GM19467 (cell line): ENCODE data around the gene DPP10.

Experiments
- ATAC-seq: cut with Tn5 transposase; IDR thresholded peaks from one replicate; pipeline ENCODE4 v1.9.1; 2021; ENCODE audit warnings: mild to moderate bottlenecking, moderate library complexity; ENCODE audit not compliant: unreplicated experiment

DPP10 gene

GRCh38 chr2:114580691-114581090, 138.2 kb downstream of the DPP10 start:
- no peak for ATAC-seq

- no peak for ATAC-seq
These were observed 155.9 kb downstream of the DPP10 start for GRCh38 chr2:114598329-114598728.

GRCh38 chr2:114609203-114609602, 166.8 kb downstream of the DPP10 start:
- ATAC-seq: no peak

- ATAC-seq: no peak
These were observed 167.4 kb downstream of the DPP10 start for GRCh38 chr2:114609801-114610200.

GRCh38 chr2:114610677-114611076, 168.2 kb downstream of the DPP10 start:
- ATAC-seq: no peak

- no peak for ATAC-seq
These were observed 172.2 kb downstream of the DPP10 start for GRCh38 chr2:114614592-114614991.

- ATAC-seq: no peak
These were observed 186.0 kb downstream of the DPP10 start for GRCh38 chr2:114628481-114628880.

GRCh38 chr2:114631146-114631545, 188.7 kb downstream of the DPP10 start:
- ATAC-seq: no peak

- no peak for ATAC-seq
These were observed 199.8 kb downstream of the DPP10 start for GRCh38 chr2:114642166-114642770.

- no peak for ATAC-seq
These were observed 200.6 kb downstream of the DPP10 start for GRCh38 chr2:114642988-114643553.

GRCh38 chr2:114651933-114652332, 209.5 kb downstream of the DPP10 start:
- ATAC-seq: no peak

- no peak for ATAC-seq
These were observed 217.4 kb downstream of the DPP10 start for GRCh38 chr2:114659880-114660279.

- ATAC-seq: no peak
These were observed 219.8 kb downstream of the DPP10 start for GRCh38 chr2:114661971-114662939.

- no peak for ATAC-seq
These were observed 226.0 kb downstream of the DPP10 start for GRCh38 chr2:114668415-114668814.

- ATAC-seq: no peak
These were observed 240.8 kb downstream of the DPP10 start for GRCh38 chr2:114683251-114683650.

- no peak for ATAC-seq
These were observed 242.0 kb downstream of the DPP10 start for GRCh38 chr2:114684403-114684802.

GRCh38 chr2:114685102-114685501, 242.7 kb downstream of the DPP10 start:
- ATAC-seq: no peak

GRCh38 chr2:114688241-114688640, 245.8 kb downstream of the DPP10 start:
- ATAC-seq: no peak

- no peak for ATAC-seq
These were observed 256.1 kb downstream of the DPP10 start for GRCh38 chr2:114698520-114698919.

- no peak for ATAC-seq
These were observed 257.0 kb downstream of the DPP10 start for GRCh38 chr2:114699423-114699944.

GRCh38 chr2:114700440-114700839, 258.0 kb downstream of the DPP10 start:
- ATAC-seq: no peak
